Stimulated activated CD4-positive, alpha-beta T cell treated with anti-CD3 and anti-CD28 coated beads, Interleukin-12 subunit alpha, Interleukin-12 subunit beta, amount 100 ng/mL, for 48 hours (primary cell): ENCODE data around the gene RPL22L1.
"Not testable (repeated sequence)": the region's sequence is repeated elsewhere in the genome, so short reads cannot be mapped to it uniquely, and the experiment has no call there.

Experiments
- DNase-seq, 3 donors: peaks; one replicate each; pipeline ENCODE4 v3.0.0-alpha.2; 2020; ENCODE audit warnings: low read depth in 2 of 3, low spot score in 1 of 3

Gene RPL22L1

GRCh38 chr3:170884109-170884930 lies 14.3 kb upstream of the RPL22L1 start:
- DNase-seq, result not testable (repeated sequence)

GRCh38 chr3:170878688-170879087 lies 8.7 kb upstream of the RPL22L1 start:
- DNase-seq, result not testable (repeated sequence)

- not testable (repeated sequence) for DNase-seq
Measured at GRCh38 chr3:170877311-170877710, 7.3 kb upstream of the RPL22L1 start.

- DNase-seq, result no peak
Measured at GRCh38 chr3:170876537-170876936, 6.5 kb upstream of the RPL22L1 start.

GRCh38 chr3:170869239-170869590 lies 780 bp downstream of the RPL22L1 start:
- DNase-seq, result no peak

GRCh38 chr3:170868577-170869238 lies 1.3 kb downstream of the RPL22L1 start:
- no peak for DNase-seq

GRCh38 chr3:170867143-170867937 lies 2.7 kb downstream of the RPL22L1 start:
- DNase-seq, result no peak

GRCh38 chr3:170866499-170866898 lies 3.5 kb downstream of the RPL22L1 start:
- no peak for DNase-seq

GRCh38 chr3:170865209-170866094 lies 4.5 kb downstream of the RPL22L1 start:
- DNase-seq, result no peak

- DNase-seq, result no peak
Measured at GRCh38 chr3:170864525-170865208, 5.3 kb downstream of the RPL22L1 start.

- DNase-seq, result no peak
Measured at GRCh38 chr3:170863816-170864215, 6.2 kb downstream of the RPL22L1 start.

GRCh38 chr3:170862618-170863374 lies 7.2 kb downstream of the RPL22L1 start:
- DNase-seq, result no peak

GRCh38 chr3:170858599-170858998 lies 11.4 kb downstream of the RPL22L1 start:
- no peak for DNase-seq

GRCh38 chr3:170852324-170852723 lies 17.7 kb downstream of the RPL22L1 start:
- no peak for DNase-seq

- no peak for DNase-seq
Measured at GRCh38 chr3:170848292-170848917, 21.6 kb downstream of the RPL22L1 start.

GRCh38 chr3:170844377-170844776 lies 25.6 kb downstream of the RPL22L1 start:
- DNase-seq, result no peak

GRCh38 chr3:170840291-170840859 lies 29.6 kb downstream of the RPL22L1 start:
- no peak for DNase-seq

- no peak for DNase-seq
Measured at GRCh38 chr3:170839518-170840100, 30.4 kb downstream of the RPL22L1 start.
